ENCODE measurements around the gene DOC2A.

The DOC2A gene

GRCh38 chr16:30005341-30006094 lies 5.3 kb downstream of the DOC2A start:
- peak; percentile 57 for DNase-seq (ENCODE audit: low read depth)

GRCh38 chr16:30004811-30005242 lies 6.0 kb downstream of the DOC2A start:
- DNase-seq (ENCODE audit: low read depth), result no peak

GRCh38 chr16:30004424-30004776 lies 6.4 kb downstream of the DOC2A start:
- no peak for DNase-seq (ENCODE audit: low read depth)

GRCh38 chr16:30003670-30004423 lies 7.0 kb downstream of the DOC2A start:
- no peak for DNase-seq (ENCODE audit: low read depth)

GRCh38 chr16:30002614-30003346 lies 8.0 kb downstream of the DOC2A start:
- no peak for DNase-seq (ENCODE audit: low read depth)

GRCh38 chr16:30000735-30001631 lies 9.8 kb downstream of the DOC2A start:
- no peak for DNase-seq (ENCODE audit: low read depth)

GRCh38 chr16:29999605-30000004 lies 11.2 kb downstream of the DOC2A start:
- DNase-seq (ENCODE audit: low read depth), result no peak

GRCh38 chr16:29996766-29997250 lies 14.0 kb downstream of the DOC2A start:
- DNase-seq (ENCODE audit: low read depth), result no peak

- peak; percentile 96 for DNase-seq (ENCODE audit: low read depth)
These were observed 14.7 kb downstream of the DOC2A start, which contains the start of gene INO80E for GRCh38 chr16:29995911-29996765. Gene INO80E, plus strand, starts transcription at chr16:29996241. Its CDS starts 70 bp downstream, at chr16:29996311.

GRCh38 chr16:29995324-29995910 lies 15.4 kb downstream of the DOC2A start, which contains the start of gene HIRIP3:
Gene HIRIP3, minus strand, starts transcription at chr16:29995617. Its CDS starts 12 bp downstream, at chr16:29995605.
- peak; percentile 81 for DNase-seq (ENCODE audit: low read depth)

GRCh38 chr16:29994600-29995323 lies 16.1 kb downstream of the DOC2A start:
- DNase-seq (ENCODE audit: low read depth), result peak; percentile 91

- DNase-seq (ENCODE audit: low read depth), result no peak
These were observed 16.8 kb downstream of the DOC2A start for GRCh38 chr16:29993903-29994599.

- DNase-seq (ENCODE audit: low read depth), result no peak
These were observed 17.5 kb downstream of the DOC2A start for GRCh38 chr16:29993191-29993902.

- DNase-seq (ENCODE audit: low read depth), result peak; percentile 38
These were observed 18.4 kb downstream of the DOC2A start for GRCh38 chr16:29992344-29992967.

GRCh38 chr16:29991571-29991904 lies 19.3 kb downstream of the DOC2A start:
- no peak for DNase-seq (ENCODE audit: low read depth)

- DNase-seq (ENCODE audit: low read depth), result no peak
These were observed 19.8 kb downstream of the DOC2A start for GRCh38 chr16:29990883-29991570.

GRCh38 chr16:29990034-29990433 lies 20.8 kb downstream of the DOC2A start:
- DNase-seq (ENCODE audit: low read depth), result no peak

Data from EH (cell line).